Calu3 (cell line): ENCODE measurements around the gene KLF18. TPM values are rescaled to one million over a fixed set of nuclear protein-coding genes. Genes with fewer than 3 reads are reported as not detected.
"Not testable (repeated sequence)": the region's sequence is repeated elsewhere in the genome, so short reads cannot be mapped to it uniquely, and the experiment has no call there.

Source experiments
- BruUV-seq: library from RNA; stranded (reverse); fragments of 400-500 nt; replicated peaks from 2 replicates; lab custom pipeline; 2021; lab: Mats Ljungman, UMichigan
- CTCF ChIA-PET: fragments of 300-600 bp; sonication (Branson Sonifier 250); formaldehyde crosslinking; loops from one replicate; lab custom pipeline; 2022; ENCODE audit warnings: antibody characterized with exemption; lab: Charles Lee
- DNase-seq: peaks from one replicate; pipeline ENCODE4 v3.0.0; 2022
- H3K27ac Mint-ChIP-seq: one replicate; pipeline ENCODE4 v1.8.0; 2022; ENCODE audit warnings: mixed read lengths; ENCODE audit not compliant: unreplicated experiment
- H3K27me3 Mint-ChIP-seq: one replicate; pipeline ENCODE4 v1.8.0; 2022; ENCODE audit warnings: mixed read lengths; ENCODE audit not compliant: unreplicated experiment
- H3K36me3 Mint-ChIP-seq: one replicate; pipeline ENCODE4 v1.8.0; 2022; ENCODE audit warnings: mild to moderate bottlenecking, moderate library complexity, mixed read lengths; ENCODE audit not compliant: insufficient read depth, unreplicated experiment
- H3K4me1 Mint-ChIP-seq: one replicate; pipeline ENCODE4 v1.8.0; 2022; ENCODE audit warnings: mild to moderate bottlenecking, low read depth, mixed read lengths; ENCODE audit not compliant: unreplicated experiment
- H3K4me3 Mint-ChIP-seq: one replicate; pipeline ENCODE4 v1.8.0; 2022; ENCODE audit warnings: mild to moderate bottlenecking, low read depth, moderate library complexity, mixed read lengths; ENCODE audit not compliant: unreplicated experiment
- H3K9me3 Mint-ChIP-seq: one replicate; pipeline ENCODE4 v1.8.0; 2022; ENCODE audit warnings: low read depth, mixed read lengths; ENCODE audit not compliant: unreplicated experiment
- CTCF ChIP-seq: fragments of 200-600 bp; IDR thresholded peaks from one replicate; pipeline ENCODE4 v1.8.0; 2022; ENCODE audit warnings: antibody characterized with exemption; ENCODE audit not compliant: unreplicated experiment
- intact Hi-C: fragments of 100-400 bp; cut with micrococcal nuclease; formaldehyde crosslinking; loops from one replicate; pipeline ENCODE4 v1.10.0; 2022; ENCODE audit not compliant: unreplicated experiment
- total RNA-seq: library from RNA; stranded (reverse); gene quantifications from 2 replicates; pipeline ENCODE4 v1.2.3, GENCODE V29; 2022

Gene KLF18
- total RNA-seq, 1 experiment from 2014 or later, result not detected

GRCh38 chr1:44146536-44147361, 5.3 kb upstream of the KLF18 start:
- Mint-ChIP-seq H3K27me3 (peaks cover 5% of the 10 kb centered on the region), H3K4me1 (no peaks in the 10 kb centered on the region), H3K9me3 (peaks cover 11% of the 10 kb centered on the region), H3K27ac (no peak overlapping the region), H3K4me3 (no peak overlapping the region), H3K36me3 (no peaks in the 10 kb centered on the region)
- BruUV-seq, result no TSS peak
- intact Hi-C loops, result no loop called here
- no peak for TF ChIP-seq CTCF
- CTCF ChIA-PET, result no interaction called here
- no peak for DNase-seq

DNA sequence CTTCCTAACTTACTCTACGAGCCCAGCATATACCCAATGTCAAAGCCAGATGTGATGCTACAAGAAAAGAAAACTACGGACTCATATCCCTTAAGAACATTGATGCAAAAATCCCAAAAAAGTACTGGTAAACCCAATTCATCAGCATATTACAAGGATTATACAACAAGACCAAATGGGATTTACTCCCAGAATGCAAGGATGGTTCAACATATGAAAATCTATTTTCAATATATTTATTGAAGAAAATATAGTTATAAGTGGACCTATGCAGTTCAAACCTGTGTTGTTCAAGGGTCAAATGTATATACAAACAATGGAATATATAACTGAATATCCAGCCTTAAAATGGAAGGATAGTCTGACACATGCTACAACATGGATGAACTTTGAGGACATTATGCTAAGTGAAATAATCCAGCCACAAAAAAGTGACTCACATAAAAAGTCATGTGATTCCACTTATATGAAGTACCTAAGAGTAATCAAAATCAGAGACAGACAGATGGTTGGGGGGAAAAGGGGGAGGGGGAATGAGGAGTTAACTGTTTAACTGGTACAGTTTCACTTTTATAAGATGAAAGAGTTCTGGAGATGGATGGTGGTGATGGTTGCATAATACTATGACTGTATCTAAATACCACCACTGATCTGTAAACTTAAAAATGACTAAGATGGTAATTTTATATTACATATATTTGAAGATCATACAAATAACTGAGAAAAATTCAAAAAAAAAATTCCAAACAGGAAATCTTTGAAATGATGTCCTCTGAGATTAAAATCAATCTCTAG, 3.7 kb upstream of the KLF18 start:
- CTCF ChIA-PET, result no interaction called here
- Mint-ChIP-seq H3K4me1 (no peaks in the 10 kb centered on the region), H3K9me3 (peaks cover 11% of the 10 kb centered on the region), H3K4me3 (no peak overlapping the region), H3K27me3 (peaks cover 16% of the 10 kb centered on the region), H3K27ac (no peak overlapping the region), H3K36me3 (no peaks in the 10 kb centered on the region)
- no peak for DNase-seq
- TF ChIP-seq CTCF, result no peak
- BruUV-seq, result no TSS peak
- intact Hi-C loops, result no loop called here

GRCh38 chr1:44139565-44139964, 1.9 kb downstream of the KLF18 start:
- peaks cover 36% of the 10 kb centered on the region for H3K27me3 Mint-ChIP-seq
- intact Hi-C loops, H3K9me3 Mint-ChIP-seq, H3K27ac Mint-ChIP-seq, H3K36me3 Mint-ChIP-seq, CTCF ChIA-PET, H3K4me1 Mint-ChIP-seq, DNase-seq, H3K4me3 Mint-ChIP-seq, BruUV-seq: not testable (repeated sequence)

GRCh38 chr1:44138239-44138638, 3.2 kb downstream of the KLF18 start:
- no peak overlapping the region for H3K27ac Mint-ChIP-seq
- no peaks in the 10 kb centered on the region for H3K36me3 Mint-ChIP-seq
- BruUV-seq, result no TSS peak
- H3K4me3 Mint-ChIP-seq, result no peak overlapping the region
- CTCF ChIA-PET, result no interaction called here
- no peak for TF ChIP-seq CTCF
- no peaks in the 10 kb centered on the region for H3K4me1 Mint-ChIP-seq
- intact Hi-C loops, result no loop called here
- H3K9me3 Mint-ChIP-seq, result no peaks in the 10 kb centered on the region
- no peak for DNase-seq
- H3K27me3 Mint-ChIP-seq, result peaks cover 50% of the 10 kb centered on the region
